GM23338 (cell line): ENCODE measurements around the gene KCTD8. TPM values are rescaled to one million over a fixed set of nuclear protein-coding genes. Genes with fewer than 3 reads are reported as not detected.

ENCODE experiments used
- ATAC-seq: fragments of 200-7000 bp; cut with Tn5 transposase; 3 replicates; pipeline ENCODE4 v1.9.1; 2020
- DNase-seq: peaks from one replicate; pipeline ENCODE4 v3.0.0-alpha.2; 2015; ENCODE audit warnings: low spot score
- H2AFZ ChIP-seq: fragments of 200-600 bp; sonication (generic); 2 replicates; pipeline ENCODE4 v1.8.0; 2016; ENCODE audit warnings: antibody characterized with exemption, mild to moderate bottlenecking, moderate library complexity
- H3F3A ChIP-seq: fragments of 200-600 bp; sonication (generic); replicated peaks from 2 replicates; pipeline ENCODE4 v1.8.0; 2017; ENCODE audit warnings: antibody characterized with exemption, mixed run types, low read depth
- H3K27ac ChIP-seq: fragments of 200-600 bp; sonication (generic); 2 replicates; pipeline ENCODE4 v1.6.1; 2016; ENCODE audit warnings: low read depth
- H3K27me3 ChIP-seq: fragments of 200-600 bp; sonication (generic); 2 replicates; pipeline ENCODE4 v1.8.0; 2016; ENCODE audit warnings: mild to moderate bottlenecking, mixed run types, moderate library complexity; ENCODE audit not compliant: insufficient read depth
- H3K36me3 ChIP-seq: fragments of 200-600 bp; sonication (generic); 2 replicates; pipeline ENCODE4 v1.8.0; 2016; ENCODE audit warnings: mild to moderate bottlenecking; ENCODE audit not compliant: insufficient read depth
- H3K4me1 ChIP-seq: fragments of 200-600 bp; sonication (generic); 2 replicates; pipeline ENCODE4 v1.8.0; 2016; ENCODE audit warnings: mild to moderate bottlenecking, moderate library complexity; ENCODE audit not compliant: insufficient read depth
- H3K4me2 ChIP-seq: fragments of 200-600 bp; sonication (generic); 2 replicates; pipeline ENCODE4 v1.7.1; 2017; ENCODE audit warnings: mixed run types
- H3K4me3 ChIP-seq: fragments of 200-600 bp; sonication (generic); 2 replicates; pipeline ENCODE4 v1.6.1; 2016; ENCODE audit warnings: mixed run types
- H3K79me2 ChIP-seq: fragments of 200-600 bp; sonication (generic); replicated peaks from 2 replicates; pipeline ENCODE4 v1.8.0; 2017; ENCODE audit warnings: mild to moderate bottlenecking; ENCODE audit not compliant: insufficient read depth
- H3K9me2 ChIP-seq: fragments of 200-600 bp; sonication (generic); 2 replicates; pipeline ENCODE4 v1.8.0; 2017; ENCODE audit not compliant: insufficient read depth
- H4K20me1 ChIP-seq: fragments of 200-600 bp; sonication (generic); replicated peaks from 2 replicates; pipeline ENCODE4 v1.8.0; 2017; ENCODE audit warnings: mild to moderate bottlenecking; ENCODE audit not compliant: insufficient read depth
- H3K27ac Mint-ChIP-seq: 2 replicates; pipeline ENCODE4 v1.8.0; 2020; ENCODE audit warnings: inconsistent platforms, mild to moderate bottlenecking, moderate library complexity, mixed read lengths
- H3K27me3 Mint-ChIP-seq: 3 replicates; pipeline ENCODE4 v1.8.0; 2022; ENCODE audit warnings: low read depth, mild to moderate bottlenecking, moderate library complexity, mixed read lengths, inconsistent platforms; ENCODE audit not compliant: insufficient read depth, poor library complexity
- H3K36me3 Mint-ChIP-seq: 3 replicates; pipeline ENCODE4 v1.8.0; 2021; ENCODE audit warnings: low read depth, mild to moderate bottlenecking, inconsistent platforms, moderate library complexity, mixed read lengths
- H3K4me1 Mint-ChIP-seq: 3 replicates; pipeline ENCODE4 v1.8.0; 2020; ENCODE audit warnings: mild to moderate bottlenecking, inconsistent platforms, mixed read lengths
- H3K4me3 Mint-ChIP-seq: 3 replicates; pipeline ENCODE4 v1.8.0; 2021; ENCODE audit warnings: moderate library complexity, mild to moderate bottlenecking, inconsistent platforms, mixed read lengths
- H3K9me3 Mint-ChIP-seq: 3 replicates; pipeline ENCODE4 v1.8.0; 2020; ENCODE audit warnings: moderate library complexity, mild to moderate bottlenecking, inconsistent platforms, mixed read lengths
- CREB1 ChIP-seq: fragments of 250-450 bp; sonication (Bioruptor Pico); IDR thresholded peaks from 2 replicates; pipeline ENCODE4 v1.5.0; 2020; ENCODE audit warnings: low read depth, mild to moderate bottlenecking, moderate library complexity
- EZH2phosphoT487 ChIP-seq: fragments of 200-600 bp; sonication (generic); IDR thresholded peaks from one replicate; pipeline ENCODE4 v1.8.1; 2018; ENCODE audit warnings: antibody characterized with exemption; ENCODE audit not compliant: unreplicated experiment
- NANOG ChIP-seq: IDR thresholded peaks from 2 replicates; pipeline ENCODE4 v1.6.1; 2016; ENCODE audit warnings: antibody characterized with exemption, borderline replicate concordance
- REST ChIP-seq: IDR thresholded peaks from one replicate; pipeline ENCODE4 v1.6.1; 2018; ENCODE audit warnings: antibody characterized with exemption; ENCODE audit not compliant: unreplicated experiment
- ZNF114 ChIP-seq: fragments of 250-450 bp; sonication (Bioruptor Pico); IDR thresholded peaks from 2 replicates; pipeline ENCODE4 v1.5.0; 2020; ENCODE audit warnings: mild to moderate bottlenecking, moderate library complexity
- polyA plus RNA-seq: library from polyadenylated mRNA; unstranded; fragments of >200 nt; fragmentation: Nextera tagmentation; extraction: Ambion mirVana; gene quantifications from 2 replicates; pipeline ENCODE4 v1.2.1, GENCODE V29; 2016
- total RNA-seq: library from RNA; depleted of rRNA; stranded (reverse); fragments of >200 nt; shearing (Covaris generic); gene quantifications from 2 replicates; pipeline ENCODE4 v1.2.3, GENCODE V29; 2014
- TF ChIP-seq, protein P1 (sequence below): fragments of 250-450 bp; sonication (Bioruptor Pico); IDR thresholded peaks from 2 replicates; pipeline ENCODE4 v1.5.0; 2020; ENCODE audit warnings: mild to moderate bottlenecking, moderate library complexity

The KCTD8 gene
- total and polyA plus RNA-seq, 2 experiments from 2014 or later, result 2.8 to 5.0 TPM

DNA sequence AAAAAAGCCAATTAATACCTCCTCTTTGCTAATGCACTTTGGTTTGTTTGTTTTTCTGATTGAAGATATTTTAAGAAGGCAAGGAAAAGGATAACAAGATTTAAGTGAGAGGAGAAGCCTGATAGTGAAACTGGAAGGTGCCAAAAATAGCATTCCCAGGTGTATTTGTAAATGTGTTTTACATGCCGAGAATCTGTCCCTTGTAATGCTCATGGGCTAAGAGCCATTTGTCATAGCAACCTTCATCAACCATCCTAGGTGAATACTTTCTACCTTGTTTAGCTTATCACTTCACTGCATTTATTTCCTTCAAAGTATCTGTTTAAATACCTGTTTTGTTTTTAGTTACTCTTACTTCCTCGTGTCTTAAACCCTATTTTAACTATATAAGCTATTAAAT is 127.8 kb downstream of the KCTD8 start (continued):
- TF ChIP-seq, protein P1, sequence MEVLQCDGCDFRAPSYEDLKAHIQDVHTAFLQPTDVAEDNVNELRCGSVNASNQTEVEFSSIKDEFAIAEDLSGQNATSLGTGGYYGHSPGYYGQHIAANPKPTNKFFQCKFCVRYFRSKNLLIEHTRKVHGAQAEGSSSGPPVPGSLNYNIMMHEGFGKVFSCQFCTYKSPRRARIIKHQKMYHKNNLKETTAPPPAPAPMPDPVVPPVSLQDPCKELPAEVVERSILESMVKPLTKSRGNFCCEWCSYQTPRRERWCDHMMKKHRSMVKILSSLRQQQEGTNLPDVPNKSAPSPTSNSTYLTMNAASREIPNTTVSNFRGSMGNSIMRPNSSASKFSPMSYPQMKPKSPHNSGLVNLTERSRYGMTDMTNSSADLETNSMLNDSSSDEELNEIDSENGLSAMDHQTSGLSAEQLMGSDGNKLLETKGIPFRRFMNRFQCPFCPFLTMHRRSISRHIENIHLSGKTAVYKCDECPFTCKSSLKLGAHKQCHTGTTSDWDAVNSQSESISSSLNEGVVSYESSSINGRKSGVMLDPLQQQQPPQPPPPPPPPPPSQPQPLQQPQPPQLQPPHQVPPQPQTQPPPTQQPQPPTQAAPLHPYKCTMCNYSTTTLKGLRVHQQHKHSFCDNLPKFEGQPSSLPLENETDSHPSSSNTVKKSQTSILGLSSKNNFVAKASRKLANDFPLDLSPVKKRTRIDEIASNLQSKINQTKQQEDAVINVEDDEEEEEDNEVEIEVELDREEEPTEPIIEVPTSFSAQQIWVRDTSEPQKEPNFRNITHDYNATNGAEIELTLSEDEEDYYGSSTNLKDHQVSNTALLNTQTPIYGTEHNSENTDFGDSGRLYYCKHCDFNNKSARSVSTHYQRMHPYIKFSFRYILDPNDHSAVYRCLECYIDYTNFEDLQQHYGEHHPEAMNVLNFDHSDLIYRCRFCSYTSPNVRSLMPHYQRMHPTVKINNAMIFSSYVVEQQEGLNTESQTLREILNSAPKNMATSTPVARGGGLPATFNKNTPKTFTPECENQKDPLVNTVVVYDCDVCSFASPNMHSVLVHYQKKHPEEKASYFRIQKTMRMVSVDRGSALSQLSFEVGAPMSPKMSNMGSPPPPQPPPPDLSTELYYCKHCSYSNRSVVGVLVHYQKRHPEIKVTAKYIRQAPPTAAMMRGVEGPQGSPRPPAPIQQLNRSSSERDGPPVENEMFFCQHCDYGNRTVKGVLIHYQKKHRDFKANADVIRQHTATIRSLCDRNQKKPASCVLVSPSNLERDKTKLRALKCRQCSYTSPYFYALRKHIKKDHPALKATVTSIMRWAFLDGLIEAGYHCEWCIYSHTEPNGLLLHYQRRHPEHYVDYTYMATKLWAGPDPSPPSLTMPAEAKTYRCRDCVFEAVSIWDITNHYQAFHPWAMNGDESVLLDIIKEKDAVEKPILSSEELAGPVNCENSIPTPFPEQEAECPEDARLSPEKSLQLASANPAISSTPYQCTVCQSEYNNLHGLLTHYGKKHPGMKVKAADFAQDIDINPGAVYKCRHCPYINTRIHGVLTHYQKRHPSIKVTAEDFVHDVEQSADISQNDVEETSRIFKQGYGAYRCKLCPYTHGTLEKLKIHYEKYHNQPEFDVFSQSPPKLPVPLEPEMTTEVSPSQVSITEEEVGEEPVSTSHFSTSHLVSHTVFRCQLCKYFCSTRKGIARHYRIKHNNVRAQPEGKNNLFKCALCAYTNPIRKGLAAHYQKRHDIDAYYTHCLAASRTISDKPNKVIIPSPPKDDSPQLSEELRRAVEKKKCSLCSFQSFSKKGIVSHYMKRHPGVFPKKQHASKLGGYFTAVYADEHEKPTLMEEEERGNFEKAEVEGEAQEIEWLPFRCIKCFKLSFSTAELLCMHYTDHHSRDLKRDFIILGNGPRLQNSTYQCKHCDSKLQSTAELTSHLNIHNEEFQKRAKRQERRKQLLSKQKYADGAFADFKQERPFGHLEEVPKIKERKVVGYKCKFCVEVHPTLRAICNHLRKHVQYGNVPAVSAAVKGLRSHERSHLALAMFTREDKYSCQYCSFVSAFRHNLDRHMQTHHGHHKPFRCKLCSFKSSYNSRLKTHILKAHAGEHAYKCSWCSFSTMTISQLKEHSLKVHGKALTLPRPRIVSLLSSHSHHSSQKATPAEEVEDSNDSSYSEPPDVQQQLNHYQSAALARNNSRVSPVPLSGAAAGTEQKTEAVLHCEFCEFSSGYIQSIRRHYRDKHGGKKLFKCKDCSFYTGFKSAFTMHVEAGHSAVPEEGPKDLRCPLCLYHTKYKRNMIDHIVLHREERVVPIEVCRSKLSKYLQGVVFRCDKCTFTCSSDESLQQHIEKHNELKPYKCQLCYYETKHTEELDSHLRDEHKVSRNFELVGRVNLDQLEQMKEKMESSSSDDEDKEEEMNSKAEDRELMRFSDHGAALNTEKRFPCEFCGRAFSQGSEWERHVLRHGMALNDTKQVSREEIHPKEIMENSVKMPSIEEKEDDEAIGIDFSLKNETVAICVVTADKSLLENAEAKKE (CRISPR knock-in tag), result no peak
- TF ChIP-seq REST, result no peak
- no peak for TF ChIP-seq CREB1
- TF ChIP-seq EZH2phosphoT487, result no peak

DNA sequence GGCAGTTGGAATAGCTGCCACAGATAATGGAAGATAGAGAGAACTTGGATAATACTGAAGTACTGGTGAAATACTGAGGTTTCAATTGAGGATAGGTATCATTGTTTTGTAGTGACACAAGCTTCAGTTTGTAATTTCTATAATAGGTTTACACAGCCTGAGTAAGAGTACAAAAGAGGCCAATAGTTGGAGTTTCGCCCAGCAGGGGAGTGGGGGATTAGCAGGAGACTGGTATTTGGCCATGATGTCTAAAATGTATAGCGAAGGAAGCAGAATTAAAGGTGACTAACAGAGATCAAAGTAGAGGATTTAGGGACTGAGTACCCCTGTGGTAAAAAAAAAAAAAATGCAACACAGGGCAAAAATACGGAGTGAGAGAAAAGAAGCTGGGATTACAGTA is 129.5 kb downstream of the KCTD8 start:
- no peaks in the 10 kb centered on the region for H3K27me3 Mint-ChIP-seq
- peaks cover 3% of the 10 kb centered on the region; the same call in 2 of the 3 replicates for H3K4me1 Mint-ChIP-seq
- 0 out of 2 replicates have a peak, but pooled peaks cover 3% of the 10 kb centered on the region for H3K4me1 ChIP-seq
- no peak overlapping the region for H3K27ac ChIP-seq
- no peaks in the 10 kb centered on the region for H3K9me3 Mint-ChIP-seq
- H4K20me1 ChIP-seq, result no peaks in the 10 kb centered on the region
- H3K36me3 ChIP-seq, result no peaks in the 10 kb centered on the region
- H3K79me2 ChIP-seq, result no peaks in the 10 kb centered on the region
- H3K9me2 ChIP-seq, result no peaks in the 10 kb centered on the region
- ATAC-seq (no peak), DNase-seq (no peak)
- no peaks in the 10 kb centered on the region for H3K36me3 Mint-ChIP-seq
- H3K4me2 ChIP-seq, result no peak overlapping the region
- H3K4me3 Mint-ChIP-seq, result no peak overlapping the region
- no peaks in the 10 kb centered on the region for H3F3A ChIP-seq
- H3K27me3 ChIP-seq, result no peaks in the 10 kb centered on the region
- H3K27ac Mint-ChIP-seq, result no peak overlapping the region
- H2AFZ ChIP-seq, result no peak overlapping the region
- no peak overlapping the region for H3K4me3 ChIP-seq
- no peak for TF ChIP-seq REST
- TF ChIP-seq ZNF114 (CRISPR knock-in tag), result no peak
- TF ChIP-seq NANOG, result no peak
